Ishikawa (cell line): ENCODE data around the gene DICER1.

Experiments
- CEBPB ChIP-seq: IDR thresholded peaks from 2 replicates; pipeline ENCODE4 v1.6.1; 2012
- CREB1 ChIP-seq: IDR thresholded peaks from 2 replicates; pipeline ENCODE4 v1.6.1; 2012; ENCODE audit warnings: low read depth
- EGR1 ChIP-seq: IDR thresholded peaks from 2 replicates; pipeline ENCODE4 v1.6.1; 2012
- EP300 ChIP-seq: IDR thresholded peaks from 2 replicates; pipeline ENCODE4 v1.6.1; 2012; ENCODE audit warnings: borderline replicate concordance
- FOXM1 ChIP-seq: IDR thresholded peaks from 2 replicates; pipeline ENCODE4 v1.6.1; 2012; ENCODE audit warnings: low read depth, borderline replicate concordance
- MAX ChIP-seq: IDR thresholded peaks from 2 replicates; pipeline ENCODE4 v1.6.1; 2012
- NFIC ChIP-seq: IDR thresholded peaks from 2 replicates; pipeline ENCODE4 v1.6.1; 2012
- RAD21 ChIP-seq: IDR thresholded peaks from 2 replicates; pipeline ENCODE4 v1.6.1; 2012; ENCODE audit warnings: low read depth
- REST ChIP-seq: IDR thresholded peaks from 2 replicates; pipeline ENCODE4 v1.6.1; 2012; ENCODE audit warnings: low read depth, mild to moderate bottlenecking
- TAF1 ChIP-seq: IDR thresholded peaks from 2 replicates; pipeline ENCODE4 v1.6.1; 2012; ENCODE audit warnings: low read depth, mild to moderate bottlenecking
- TCF12 ChIP-seq: IDR thresholded peaks from 2 replicates; pipeline ENCODE4 v1.6.1; 2012; ENCODE audit warnings: low read depth
- TEAD4 ChIP-seq: IDR thresholded peaks from 2 replicates; pipeline ENCODE4 v1.6.1; 2012
- YY1 ChIP-seq: IDR thresholded peaks from 2 replicates; pipeline ENCODE4 v1.6.1; 2012; ENCODE audit warnings: low read depth
- ZBTB7A ChIP-seq: IDR thresholded peaks from 2 replicates; pipeline ENCODE4 v1.6.1; 2012; ENCODE audit warnings: low read depth
- TF ChIP-seq, protein P1 (sequence below): IDR thresholded peaks from 2 replicates; pipeline ENCODE4 v1.6.1; 2012

The DICER1 gene

DNA sequence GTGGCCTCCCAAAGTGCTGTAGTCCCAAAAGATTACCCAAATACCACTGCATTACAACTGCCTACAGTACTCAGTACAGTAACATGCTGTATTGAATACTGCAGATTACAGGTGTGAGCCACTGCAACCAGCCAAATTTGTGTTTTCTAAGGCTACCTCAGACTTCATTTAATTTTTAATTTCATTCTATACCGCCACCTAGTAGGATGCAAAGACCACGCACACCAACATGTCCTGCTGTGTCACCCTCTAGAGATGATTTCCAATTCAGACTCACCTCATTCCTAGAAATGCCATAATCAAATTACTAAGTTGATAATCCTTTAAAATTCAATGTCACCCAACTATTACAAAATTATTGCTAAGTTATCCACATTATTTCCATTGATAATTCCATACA is 15.1 kb downstream of the DICER1 start:
- no peak for TF ChIP-seq EP300
- TF ChIP-seq ZBTB7A = no peak
- TF ChIP-seq TCF12 = no peak
- TF ChIP-seq, protein P1, sequence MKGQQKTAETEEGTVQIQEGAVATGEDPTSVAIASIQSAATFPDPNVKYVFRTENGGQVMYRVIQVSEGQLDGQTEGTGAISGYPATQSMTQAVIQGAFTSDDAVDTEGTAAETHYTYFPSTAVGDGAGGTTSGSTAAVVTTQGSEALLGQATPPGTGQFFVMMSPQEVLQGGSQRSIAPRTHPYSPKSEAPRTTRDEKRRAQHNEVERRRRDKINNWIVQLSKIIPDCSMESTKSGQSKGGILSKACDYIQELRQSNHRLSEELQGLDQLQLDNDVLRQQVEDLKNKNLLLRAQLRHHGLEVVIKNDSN = no peak
- TF ChIP-seq TAF1 = no peak
- no peak for TF ChIP-seq REST
- no peak for TF ChIP-seq FOXM1
- TF ChIP-seq CREB1 = no peak
- TF ChIP-seq MAX = no peak
- no peak for TF ChIP-seq TEAD4
- no peak for TF ChIP-seq EGR1
- no peak for TF ChIP-seq CEBPB
- no peak for TF ChIP-seq NFIC
- no peak for TF ChIP-seq RAD21
- no peak for TF ChIP-seq YY1

DNA sequence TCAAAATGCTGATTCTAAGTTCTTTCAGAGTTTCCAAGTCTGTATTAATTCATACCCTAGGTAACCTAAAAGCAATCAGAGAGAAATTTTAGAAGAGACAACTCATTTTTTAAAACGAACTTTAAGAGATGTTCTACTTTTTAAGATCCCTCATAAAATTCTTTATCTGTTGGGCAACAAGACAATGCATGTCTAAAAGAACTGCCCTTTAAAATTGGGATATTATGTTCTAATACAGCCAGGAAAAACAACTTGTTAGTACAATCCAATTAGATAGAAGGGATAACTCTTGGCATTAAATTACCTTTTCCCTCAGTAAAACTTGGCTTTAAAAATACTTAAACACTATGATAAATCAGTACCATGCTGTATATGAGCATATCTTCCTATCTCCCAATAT is 15.6 kb downstream of the DICER1 start:
- TF ChIP-seq TEAD4 (no peak), RAD21 (no peak), FOXM1 (no peak), TCF12 (no peak), CEBPB (no peak), TAF1 (no peak), ZBTB7A (no peak), EP300 (no peak), EGR1 (no peak), MAX (no peak), YY1 (no peak), REST (no peak), NFIC (no peak), CREB1 (no peak)
- TF ChIP-seq, protein P1 = no peak

- no peak for TF ChIP-seq RAD21
- TF ChIP-seq EGR1 = no peak
- TF ChIP-seq ZBTB7A = no peak
- TF ChIP-seq YY1 = no peak
- no peak for TF ChIP-seq TEAD4
- no peak for TF ChIP-seq REST
- TF ChIP-seq TAF1 = no peak
- no peak for TF ChIP-seq TCF12
- no peak for TF ChIP-seq NFIC
- TF ChIP-seq, protein P1 = no peak
- no peak for TF ChIP-seq FOXM1
- no peak for TF ChIP-seq CREB1
- TF ChIP-seq CEBPB = no peak
- no peak for TF ChIP-seq EP300
- no peak for TF ChIP-seq MAX
These were observed 17.1 kb downstream of the DICER1 start for GRCh38 chr14:95140060-95140858.

DNA sequence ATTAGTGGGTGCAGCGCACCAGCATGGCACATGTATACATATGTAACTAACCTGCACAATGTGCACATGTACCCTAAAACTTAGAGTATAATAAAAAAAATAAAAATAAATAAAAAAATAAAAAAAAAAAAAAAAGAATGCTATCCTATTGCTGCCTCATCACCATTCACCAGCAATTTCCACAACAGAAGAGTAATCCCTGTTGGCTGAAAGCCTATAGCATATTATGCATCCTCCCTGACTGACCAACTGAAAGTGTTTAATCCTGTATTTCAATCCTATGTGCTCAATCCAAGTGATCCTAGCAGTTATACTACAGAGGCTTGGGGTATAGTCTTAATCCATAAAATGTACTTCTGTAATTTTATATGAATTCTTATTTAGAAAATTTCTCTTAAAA is 18.5 kb downstream of the DICER1 start:
- TF ChIP-seq RAD21 (no peak), TCF12 (no peak), NFIC (no peak), TAF1 (no peak), EP300 (no peak), EGR1 (no peak)
